GM13976 (cell line): ENCODE results near the gene CDH1.

ENCODE experiments used
- DNase-seq: peaks from one replicate; pipeline ENCODE4 v3.0.0; 2012; ENCODE audit warnings: low spot score
- in situ Hi-C: fragments of 300-500 bp; cut with MboI; formaldehyde crosslinking; loops from one replicate; pipeline ENCODE4 v1.12.0; 2022; ENCODE audit warnings: low sequenced_read_pairs, mixed read lengths, inconsistent platforms; ENCODE audit not compliant: unreplicated experiment
- TF ChIP-seq, protein P1 (sequence below): IDR thresholded peaks from 2 replicates; pipeline ENCODE4 v1.5.1; 2012; ENCODE audit warnings: borderline replicate concordance, mild to moderate bottlenecking; ENCODE audit not compliant: insufficient read depth; ENCODE audit errors: extremely low read depth, missing control alignments, control extremely low read depth

Gene CDH1

GRCh38 chr16:68873635-68874471, 136.8 kb downstream of the CDH1 start:
- no peak for DNase-seq
- in situ Hi-C loops: loop anchor here (25.0 kb wide), 1 partner anchor 238 kb away; the partner anchor contains the start of gene HAS3
- TF ChIP-seq, protein P1, sequence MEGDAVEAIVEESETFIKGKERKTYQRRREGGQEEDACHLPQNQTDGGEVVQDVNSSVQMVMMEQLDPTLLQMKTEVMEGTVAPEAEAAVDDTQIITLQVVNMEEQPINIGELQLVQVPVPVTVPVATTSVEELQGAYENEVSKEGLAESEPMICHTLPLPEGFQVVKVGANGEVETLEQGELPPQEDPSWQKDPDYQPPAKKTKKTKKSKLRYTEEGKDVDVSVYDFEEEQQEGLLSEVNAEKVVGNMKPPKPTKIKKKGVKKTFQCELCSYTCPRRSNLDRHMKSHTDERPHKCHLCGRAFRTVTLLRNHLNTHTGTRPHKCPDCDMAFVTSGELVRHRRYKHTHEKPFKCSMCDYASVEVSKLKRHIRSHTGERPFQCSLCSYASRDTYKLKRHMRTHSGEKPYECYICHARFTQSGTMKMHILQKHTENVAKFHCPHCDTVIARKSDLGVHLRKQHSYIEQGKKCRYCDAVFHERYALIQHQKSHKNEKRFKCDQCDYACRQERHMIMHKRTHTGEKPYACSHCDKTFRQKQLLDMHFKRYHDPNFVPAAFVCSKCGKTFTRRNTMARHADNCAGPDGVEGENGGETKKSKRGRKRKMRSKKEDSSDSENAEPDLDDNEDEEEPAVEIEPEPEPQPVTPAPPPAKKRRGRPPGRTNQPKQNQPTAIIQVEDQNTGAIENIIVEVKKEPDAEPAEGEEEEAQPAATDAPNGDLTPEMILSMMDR: no peak

- DNase-seq: no peak
- in situ Hi-C loops: no loop called here
- TF ChIP-seq, protein P1: no peak
Measured at GRCh38 chr16:68875871-68876270, 138.8 kb downstream of the CDH1 start.

DNA sequence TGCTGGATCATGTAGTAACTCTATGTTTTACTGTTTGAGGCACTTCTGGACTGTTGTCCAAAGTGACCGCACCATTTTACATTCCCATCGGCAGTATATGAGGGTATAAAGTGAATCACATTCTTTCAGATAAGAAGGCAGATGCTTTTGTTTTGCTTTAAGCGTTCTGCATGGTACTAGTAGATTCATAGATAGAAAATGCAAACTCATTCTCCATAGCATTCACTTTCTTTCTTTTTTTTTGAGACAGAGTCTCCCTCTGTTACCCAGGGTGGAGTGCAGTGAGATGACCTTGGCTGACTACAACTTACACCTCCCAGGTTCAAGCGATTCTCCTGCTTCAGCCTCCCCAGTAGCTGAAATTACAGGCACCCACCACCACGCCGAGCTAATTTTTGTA, 146.6 kb downstream of the CDH1 start:
- TF ChIP-seq, protein P1: no peak
- no peak for DNase-seq
- in situ Hi-C loops: no loop called here

DNA sequence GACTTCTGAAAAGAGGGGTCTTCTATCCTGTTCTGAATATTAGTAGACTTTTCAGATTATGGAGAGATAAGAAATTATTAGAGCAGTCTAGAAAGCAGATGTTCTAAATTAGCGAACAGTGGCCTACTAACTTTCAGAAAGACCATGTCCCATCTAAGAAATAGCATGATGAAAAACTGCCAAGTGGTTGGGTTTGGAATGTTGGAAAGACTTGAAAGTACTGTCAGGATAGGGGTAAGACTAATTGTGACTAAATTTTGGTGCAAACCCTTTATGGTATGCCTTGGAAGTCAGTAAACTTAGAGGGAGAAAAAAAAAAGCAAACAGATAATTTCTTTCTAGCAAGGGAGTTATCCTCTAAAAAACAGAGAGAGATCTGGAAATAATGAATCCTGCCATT, 147.3 kb downstream of the CDH1 start:
- in situ Hi-C loops: no loop called here
- no peak for DNase-seq
- TF ChIP-seq, protein P1: no peak
